ENCODE results near the gene LPXN. TPM values are rescaled to one million over a fixed set of nuclear protein-coding genes. Genes with fewer than 3 reads are reported as not detected.
A peak's percentile ranks its signal among the peaks of the same experiment; 100 is the strongest.
"Not testable (repeated sequence)": the region's sequence is repeated elsewhere in the genome, so short reads cannot be mapped to it uniquely, and the experiment has no call there.

Gene LPXN
- total RNA-seq, 1 donor: 14.7 TPM

DNA sequence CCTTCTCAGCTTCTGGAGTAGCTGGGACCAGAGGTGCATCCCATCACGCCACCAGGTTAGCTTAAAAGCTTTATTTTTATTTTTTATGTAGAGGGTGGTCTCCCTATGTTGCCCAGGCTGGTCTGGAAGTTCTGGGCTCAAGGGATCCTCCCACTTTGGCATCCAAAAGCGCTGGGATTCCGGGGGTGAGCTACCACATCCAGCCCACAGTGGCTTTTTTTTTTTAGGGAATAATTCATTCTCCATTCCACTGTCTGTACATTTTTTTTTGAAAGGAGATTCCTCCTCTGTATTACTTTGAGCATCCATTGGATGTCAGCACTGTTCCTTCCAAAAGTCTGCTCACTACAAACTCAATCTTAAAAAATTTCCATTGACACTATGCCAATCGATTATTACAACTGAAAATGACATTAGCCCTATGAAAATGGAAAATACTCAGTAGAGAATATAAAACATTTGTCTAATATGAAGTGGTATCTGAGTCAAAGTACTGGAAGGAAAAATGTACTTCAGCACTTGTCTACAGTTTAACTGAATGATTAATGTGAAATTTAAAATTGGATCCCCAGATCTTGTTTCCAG is 1.3 kb upstream of the LPXN start:
- H3K4me3 ChIP-seq (ENCODE audit: low read depth, low read length): peak overlapping the region; percentile 92
- peak; percentile 78 for DNase-seq (ENCODE audit: low read depth)
- TF ChIP-seq, protein P1, sequence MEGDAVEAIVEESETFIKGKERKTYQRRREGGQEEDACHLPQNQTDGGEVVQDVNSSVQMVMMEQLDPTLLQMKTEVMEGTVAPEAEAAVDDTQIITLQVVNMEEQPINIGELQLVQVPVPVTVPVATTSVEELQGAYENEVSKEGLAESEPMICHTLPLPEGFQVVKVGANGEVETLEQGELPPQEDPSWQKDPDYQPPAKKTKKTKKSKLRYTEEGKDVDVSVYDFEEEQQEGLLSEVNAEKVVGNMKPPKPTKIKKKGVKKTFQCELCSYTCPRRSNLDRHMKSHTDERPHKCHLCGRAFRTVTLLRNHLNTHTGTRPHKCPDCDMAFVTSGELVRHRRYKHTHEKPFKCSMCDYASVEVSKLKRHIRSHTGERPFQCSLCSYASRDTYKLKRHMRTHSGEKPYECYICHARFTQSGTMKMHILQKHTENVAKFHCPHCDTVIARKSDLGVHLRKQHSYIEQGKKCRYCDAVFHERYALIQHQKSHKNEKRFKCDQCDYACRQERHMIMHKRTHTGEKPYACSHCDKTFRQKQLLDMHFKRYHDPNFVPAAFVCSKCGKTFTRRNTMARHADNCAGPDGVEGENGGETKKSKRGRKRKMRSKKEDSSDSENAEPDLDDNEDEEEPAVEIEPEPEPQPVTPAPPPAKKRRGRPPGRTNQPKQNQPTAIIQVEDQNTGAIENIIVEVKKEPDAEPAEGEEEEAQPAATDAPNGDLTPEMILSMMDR (IDR thresholded peaks at IDR 0.05; ENCODE audit: insufficient read depth, low read length): peak; percentile 35

GRCh38 chr11:58574881-58575280 is 775 bp downstream of the LPXN start:
- peak; percentile 82 for DNase-seq (ENCODE audit: low read depth)
- H3K4me3 ChIP-seq (ENCODE audit: low read depth, low read length): no peak overlapping the region
- TF ChIP-seq, protein P1 (IDR thresholded peaks at IDR 0.05; ENCODE audit: insufficient read depth, low read length): no peak

DNA sequence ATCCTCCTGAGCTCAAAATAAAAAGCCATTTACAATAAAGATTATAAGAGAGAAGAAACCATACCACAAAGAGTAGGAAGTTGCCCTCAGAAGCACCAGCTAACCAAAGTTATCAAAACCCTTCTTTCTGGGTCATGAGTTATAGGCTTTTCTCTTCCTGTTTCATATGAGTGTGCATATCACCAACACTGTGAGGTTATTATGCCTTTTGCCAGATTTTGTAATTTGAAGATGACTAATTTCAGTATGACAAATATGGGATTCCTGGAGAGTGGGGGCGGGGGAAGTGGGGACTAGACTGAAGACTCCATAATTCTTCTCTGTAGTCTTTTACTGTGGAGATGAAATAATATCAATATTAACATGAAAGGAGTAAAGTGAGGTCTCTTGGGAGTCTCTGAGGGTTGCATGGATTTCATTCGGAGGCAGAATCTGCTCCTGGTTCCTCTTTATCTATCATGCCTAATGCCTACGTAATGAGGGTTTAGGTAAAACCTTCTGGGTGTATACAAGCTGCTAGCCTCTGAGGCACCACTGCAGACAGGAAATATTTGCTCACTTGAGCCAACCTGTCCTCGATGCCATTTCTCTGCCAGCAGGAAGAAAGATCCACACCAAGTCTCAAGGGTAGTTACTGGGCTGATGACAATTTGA is 2.1 kb downstream of the LPXN start:
- peak; percentile 89 for DNase-seq (ENCODE audit: low read depth)
- H3K4me3 ChIP-seq (ENCODE audit: low read depth, low read length): peak overlapping the region; percentile 43
- TF ChIP-seq, protein P1 (IDR thresholded peaks at IDR 0.05; ENCODE audit: insufficient read depth, low read length): no peak

- H3K4me3 ChIP-seq (ENCODE audit: low read depth, low read length): peak overlapping the region; percentile 11
- not testable (repeated sequence) for DNase-seq (ENCODE audit: low read depth)
Observed at GRCh38 chr11:58572906-58573305, 2.8 kb downstream of the LPXN start.

- DNase-seq (ENCODE audit: low read depth): peak; percentile 71
- TF ChIP-seq, protein P1 (IDR thresholded peaks at IDR 0.05; ENCODE audit: insufficient read depth, low read length): peak; percentile 88
- no peak overlapping the region for H3K4me3 ChIP-seq (ENCODE audit: low read depth, low read length)
Observed at GRCh38 chr11:58567889-58568512, 7.7 kb downstream of the LPXN start.

DNA sequence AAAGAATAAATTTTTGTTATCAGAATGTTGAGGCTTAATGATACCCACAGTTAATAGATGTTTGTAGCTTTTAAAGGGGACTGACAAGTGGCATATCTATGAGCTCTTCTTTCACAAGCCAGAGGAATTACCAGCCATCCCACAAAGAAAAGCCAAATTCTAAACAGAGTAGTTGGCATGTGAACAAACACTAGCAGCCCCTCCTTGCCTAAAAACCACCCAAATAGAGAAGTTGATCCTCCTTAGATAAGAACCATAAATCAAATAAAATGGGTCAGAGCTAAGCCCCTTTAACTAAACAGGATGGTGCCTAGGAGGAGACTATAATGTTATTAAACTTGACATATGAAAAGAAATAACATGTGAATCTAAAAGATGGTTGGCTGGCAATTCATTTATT is 11.4 kb downstream of the LPXN start:
- TF ChIP-seq, protein P1 (IDR thresholded peaks at IDR 0.05; ENCODE audit: insufficient read depth, low read length): no peak
- no peak for DNase-seq (ENCODE audit: low read depth)
- H3K4me3 ChIP-seq (ENCODE audit: low read depth, low read length): no peak overlapping the region

DNA sequence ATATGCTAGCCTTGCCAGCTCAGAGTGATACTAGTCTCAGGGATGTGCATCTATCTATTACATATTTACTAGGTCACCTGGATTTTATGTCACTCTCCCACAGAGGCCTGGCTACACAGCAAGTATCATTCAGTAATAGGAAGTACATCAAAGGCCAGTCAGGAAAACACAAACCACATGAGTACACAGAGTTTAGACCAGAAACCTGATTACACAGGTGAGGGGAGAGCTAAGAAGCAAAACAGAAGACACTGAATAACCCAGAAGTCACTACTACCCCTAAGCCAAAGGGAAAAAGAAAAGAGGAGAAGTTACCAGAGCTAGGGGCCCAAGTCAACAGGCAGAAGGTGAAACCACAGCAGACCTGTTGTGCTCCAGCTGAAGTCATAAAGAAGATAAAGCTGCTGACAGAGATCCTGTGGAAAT is 13.3 kb downstream of the LPXN start:
- no peak overlapping the region for H3K4me3 ChIP-seq (ENCODE audit: low read depth, low read length)
- TF ChIP-seq, protein P1 (IDR thresholded peaks at IDR 0.05; ENCODE audit: insufficient read depth, low read length): no peak
- no peak for DNase-seq (ENCODE audit: low read depth)

All from fibroblast of the aortic adventitia (primary cell).